ELF-1 (cell line): ENCODE measurements around the gene GAS6.

Experiments used
- DNase-seq: peaks from one replicate; pipeline ENCODE4 v3.0.0-alpha.2; 2016; ENCODE audit warnings: low read depth, low spot score

Gene GAS6

GRCh38 chr13:113775451-113776145, 88.3 kb downstream of the GAS6 start:
- no peak for DNase-seq

DNA sequence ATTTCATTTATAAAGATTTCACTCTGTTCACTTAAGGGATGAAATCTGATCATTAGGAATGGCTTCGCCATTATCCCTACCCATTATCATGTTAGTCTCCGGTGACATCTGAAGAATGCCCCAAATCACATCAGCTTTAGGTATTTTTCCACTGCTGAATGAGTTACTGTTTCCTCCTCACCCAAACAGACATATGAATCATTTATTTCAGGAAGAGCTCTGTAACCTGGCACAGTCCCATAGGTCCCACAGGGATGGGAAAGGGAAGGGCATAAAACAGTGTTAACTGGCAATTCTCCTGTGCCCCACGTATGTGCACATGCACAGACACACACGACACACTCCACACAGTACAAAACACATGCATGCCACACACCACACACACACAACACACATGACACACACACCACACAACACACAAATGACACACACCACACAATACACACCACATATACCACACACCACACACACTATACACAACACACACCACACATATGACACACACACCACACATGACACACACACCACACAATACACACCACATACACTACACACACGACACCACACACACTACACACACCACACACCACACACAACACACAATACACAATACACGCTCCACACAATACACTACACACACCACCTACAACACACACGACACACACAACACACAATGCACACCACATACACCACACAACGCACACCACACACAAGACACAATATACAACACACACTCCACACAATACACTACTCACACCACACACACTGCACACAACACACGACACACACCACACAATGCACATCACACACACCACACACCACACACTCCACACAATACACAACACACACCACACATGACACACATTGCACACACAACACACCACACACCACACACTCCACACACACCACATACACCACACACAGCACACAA, 89.4 kb downstream of the GAS6 start:
- no peak for DNase-seq

DNA sequence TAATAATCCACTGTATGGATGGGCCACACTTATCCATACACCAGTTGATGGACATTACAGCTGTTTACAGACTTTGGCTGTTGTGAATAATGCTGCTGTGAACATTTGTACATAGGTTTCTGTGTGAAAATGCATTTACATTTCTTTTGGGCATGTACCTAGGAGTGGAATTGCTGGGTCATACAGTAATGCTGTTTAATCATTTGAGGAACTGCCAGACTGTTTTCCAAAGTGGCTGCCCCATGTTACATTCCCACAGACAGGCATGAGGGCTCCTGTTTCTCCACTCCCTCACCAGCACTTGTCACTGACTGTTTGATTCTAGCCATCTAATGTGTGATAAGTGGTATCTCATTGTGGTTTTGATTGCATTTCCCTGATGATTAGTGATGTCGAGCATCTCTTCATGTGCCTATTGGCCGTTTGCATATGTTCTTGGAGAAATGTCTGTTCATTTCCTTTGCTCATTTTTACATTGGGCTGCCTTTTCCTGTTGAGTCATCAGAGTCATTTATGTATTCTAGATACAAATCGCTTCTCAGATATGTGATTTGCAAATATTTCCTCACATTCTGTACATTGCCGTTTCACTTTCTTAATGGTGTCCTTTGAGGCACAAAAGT, 92.1 kb downstream of the GAS6 start:
- DNase-seq, result no peak

- DNase-seq, result no peak
These were observed 92.9 kb downstream of the GAS6 start for GRCh38 chr13:113770937-113771336.
